CD8-positive, alpha-beta memory T cell (primary cell): Measurements from ENCODE around the gene ABLIM3. TPM values are rescaled to one million over a fixed set of nuclear protein-coding genes. Genes with fewer than 3 reads are reported as not detected.
"Not testable (repeated sequence)": the region's sequence is repeated elsewhere in the genome, so short reads cannot be mapped to it uniquely, and the experiment has no call there.

Experiments used
- CTCF ChIA-PET: fragments of 350-600 bp; sonication (Branson Sonifier 250); formaldehyde crosslinking; loops from one replicate; lab custom pipeline; 2021; ENCODE audit warnings: antibody characterized with exemption; lab: Charles Lee
- POLR2A ChIA-PET: fragments of 350-600 bp; sonication (Branson Sonifier 250); formaldehyde crosslinking; loops from one replicate; lab custom pipeline; 2021; ENCODE audit warnings: antibody characterized with exemption; lab: Charles Lee
- DNase-seq, 5 donors: peaks; one replicate each; pipeline versions ENCODE4 v3.0.0 to v3.0.0-alpha.2; 2020 to 2022; ENCODE audit warnings: mixed read lengths in 1 of 5
- H3K27ac ChIP-seq: one replicate; pipeline ENCODE4 v1.7.0; 2013; ENCODE audit warnings: low read depth, mild to moderate bottlenecking, low read length, moderate library complexity
- H3K27me3 ChIP-seq: 2 replicates; pipeline ENCODE4 v1.7.0; 2013; ENCODE audit warnings: low read length, mild to moderate bottlenecking; ENCODE audit not compliant: insufficient read depth, poor library complexity, severe bottlenecking
- H3K36me3 ChIP-seq: 2 replicates; pipeline ENCODE4 v1.7.0; 2013; ENCODE audit warnings: mild to moderate bottlenecking, low read length, moderate library complexity; ENCODE audit not compliant: insufficient read depth
- H3K4me1 ChIP-seq: 2 replicates; pipeline ENCODE4 v1.7.0; 2013; ENCODE audit warnings: mild to moderate bottlenecking, low read length, moderate library complexity; ENCODE audit not compliant: insufficient read depth
- H3K4me3 ChIP-seq: 2 replicates; pipeline ENCODE4 v1.7.0; 2013; ENCODE audit warnings: mild to moderate bottlenecking, low read length
- H3K9me3 ChIP-seq: 2 replicates; pipeline ENCODE4 v1.7.0; 2013; ENCODE audit warnings: mild to moderate bottlenecking, low read length
- H3K27ac Mint-ChIP-seq, 8 donors: one replicate each; pipeline ENCODE4 v1.8.0; 2020 to 2021; ENCODE audit warnings: mixed read lengths in 8 of 8, mild to moderate bottlenecking in 6 of 8, inconsistent platforms in 3 of 8, moderate library complexity in 3 of 8
- H3K27me3 Mint-ChIP-seq, 2 donors: one replicate each; pipeline ENCODE4 v1.8.0; 2020 to 2021; ENCODE audit warnings: mixed read lengths in 2 of 2, mild to moderate bottlenecking in 1 of 2, moderate library complexity in 1 of 2
- H3K36me3 Mint-ChIP-seq, 3 donors: one replicate each; pipeline ENCODE4 v1.8.0; 2020 to 2021; ENCODE audit warnings: mixed read lengths in 3 of 3, inconsistent platforms in 1 of 3, mild to moderate bottlenecking in 1 of 3
- H3K4me1 Mint-ChIP-seq, 3 donors: one replicate each; pipeline ENCODE4 v1.8.0; 2020 to 2021; ENCODE audit warnings: mixed read lengths in 3 of 3, inconsistent platforms in 1 of 3, mild to moderate bottlenecking in 1 of 3
- H3K4me3 Mint-ChIP-seq, 7 donors: one replicate each; pipeline ENCODE4 v1.8.0; 2020 to 2021; ENCODE audit warnings: mixed read lengths in 7 of 7, mild to moderate bottlenecking in 6 of 7, moderate library complexity in 4 of 7, inconsistent platforms in 2 of 7
- H3K9me3 Mint-ChIP-seq, 5 donors: one replicate each; pipeline ENCODE4 v1.8.0; 2020 to 2022; ENCODE audit warnings: mixed read lengths in 5 of 5, mild to moderate bottlenecking in 3 of 5, moderate library complexity in 2 of 5, inconsistent platforms in 1 of 5
- polyA plus RNA-seq: library from polyadenylated mRNA; unstranded; fragments of 300-500 nt; fragmentation: Illumina TruSeq; gene quantifications from one replicate; pipeline ENCODE4 v1.2.3, GENCODE V29; 2021
- total RNA-seq, 2 experiments: library from RNA; stranded (reverse); gene quantifications; one replicate each; pipeline ENCODE4 v1.2.3, GENCODE V29; 2021

ABLIM3 gene
- total and polyA plus RNA-seq, 3 experiments from 2014 or later, result 0.09 TPM; not detected in 2

GRCh38 chr5:149265068-149265465 lies 123.8 kb downstream of the ABLIM3 start:
- DNase-seq, result no peak
- H3K4me3 Mint-ChIP-seq, result no peak overlapping the region
- H3K27me3 Mint-ChIP-seq, result peaks cover 30 to 33% of the 10 kb centered on the region in 2 donors
- H3K4me1 Mint-ChIP-seq, result peaks cover 0 to 8% (median 6%) of the 10 kb centered on the region in 3 donors
- ChIA-PET CTCF (interaction anchor here (0.7 to 5.3 kb wide), 15 partner anchors 11 to 133 kb away, joined by 3 to 50 read pairs (median 4); partner anchors contain the start of gene ABLIM3), POLR2A (no interaction called here)
- no peak overlapping the region for H3K27ac Mint-ChIP-seq
- no peaks in the 10 kb centered on the region for H3K36me3 ChIP-seq
- no peaks in the 10 kb centered on the region for H3K27me3 ChIP-seq
- no peak overlapping the region for H3K27ac ChIP-seq
- peaks cover 0 to 9% (median 0%) of the 10 kb centered on the region in 3 donors for H3K36me3 Mint-ChIP-seq
- no peaks in the 10 kb centered on the region for H3K4me1 ChIP-seq
- H3K4me3 ChIP-seq, result no peak overlapping the region
- H3K9me3 Mint-ChIP-seq, result peaks cover 0 to 23% (median 13%) of the 10 kb centered on the region in 5 donors
- H3K9me3 ChIP-seq, result peaks cover 5% of the 10 kb centered on the region

GRCh38 chr5:149265597-149265996 lies 124.3 kb downstream of the ABLIM3 start:
- H3K4me1 Mint-ChIP-seq, result peaks cover 0 to 8% (median 6%) of the 10 kb centered on the region in 3 donors
- CTCF ChIA-PET, result interaction anchor here (0.7 to 5.3 kb wide), 12 partner anchors 11 to 134 kb away, joined by 3 to 50 read pairs (median 4); partner anchors contain the start of gene ABLIM3
- H3K36me3 Mint-ChIP-seq, result peaks cover 0 to 9% (median 0%) of the 10 kb centered on the region in 3 donors
- H3K27me3 Mint-ChIP-seq, result peaks cover 30 to 31% of the 10 kb centered on the region in 2 donors
- no peak for DNase-seq
- peaks cover 0 to 23% (median 13%) of the 10 kb centered on the region in 5 donors for H3K9me3 Mint-ChIP-seq
- Histone ChIP-seq H3K4me3 (no peak overlapping the region), H3K36me3 (no peaks in the 10 kb centered on the region), H3K27ac (no peak overlapping the region), H3K27me3 (no peaks in the 10 kb centered on the region), H3K4me1 (no peaks in the 10 kb centered on the region), H3K9me3 (peaks cover 5% of the 10 kb centered on the region)
- H3K27ac Mint-ChIP-seq, result no peak overlapping the region
- POLR2A ChIA-PET, result no interaction called here
- H3K4me3 Mint-ChIP-seq, result no peak overlapping the region

GRCh38 chr5:149267241-149267973 lies 126.1 kb downstream of the ABLIM3 start:
- Mint-ChIP-seq H3K27me3 (peaks cover 35 to 37% of the 10 kb centered on the region in 2 donors), H3K4me3 (no peak overlapping the region), H3K27ac (no peak overlapping the region), H3K36me3 (peaks cover 0 to 9% (median 0%) of the 10 kb centered on the region in 3 donors), H3K4me1 (peaks cover 10 to 15% (median 12%) of the 10 kb centered on the region in 3 donors), H3K9me3 (peaks cover 0 to 23% (median 13%) of the 10 kb centered on the region in 5 donors)
- peaks cover 5% of the 10 kb centered on the region for H3K9me3 ChIP-seq
- no peaks in the 10 kb centered on the region for H3K4me1 ChIP-seq
- H3K4me3 ChIP-seq, result no peak overlapping the region
- H3K27ac ChIP-seq, result no peak overlapping the region
- H3K27me3 ChIP-seq, result peaks cover 4% of the 10 kb centered on the region
- ChIA-PET CTCF (interaction anchor here (0.9 to 5.3 kb wide), 3 partner anchors 125 to 131 kb away, joined by 3 to 50 read pairs (median 18); partner anchors contain the start of gene ABLIM3), POLR2A (no interaction called here)
- DNase-seq, result no peak
- no peaks in the 10 kb centered on the region for H3K36me3 ChIP-seq

GRCh38 chr5:149268928-149269557 lies 127.8 kb downstream of the ABLIM3 start:
- peaks cover 0 to 9% (median 0%) of the 10 kb centered on the region in 3 donors for H3K36me3 Mint-ChIP-seq
- peaks cover 10 to 16% (median 12%) of the 10 kb centered on the region in 3 donors for H3K4me1 Mint-ChIP-seq
- CTCF ChIA-PET, result interaction anchor here (0.8 to 3.0 kb wide), 10 partner anchors 11 to 418 kb away, joined by 3 to 18 read pairs (median 4); partner anchors contain the start of gene ABLIM3
- POLR2A ChIA-PET, result no interaction called here
- no peak overlapping the region for H3K27ac ChIP-seq
- H3K27me3 Mint-ChIP-seq, result peaks cover 49 to 51% of the 10 kb centered on the region in 2 donors
- H3K27ac Mint-ChIP-seq, result no peak overlapping the region
- H3K9me3 Mint-ChIP-seq, result peaks cover 0 to 23% (median 13%) of the 10 kb centered on the region in 5 donors
- peaks cover 5% of the 10 kb centered on the region for H3K9me3 ChIP-seq
- no peak overlapping the region for H3K4me3 Mint-ChIP-seq
- H3K36me3 ChIP-seq, result no peaks in the 10 kb centered on the region
- peaks cover 5% of the 10 kb centered on the region for H3K27me3 ChIP-seq
- no peaks in the 10 kb centered on the region for H3K4me1 ChIP-seq
- DNase-seq, result peak in 2 of 5 donors; percentile 23 to 58
- H3K4me3 ChIP-seq, result no peak overlapping the region

- Histone ChIP-seq H3K27me3 (peaks cover 5% of the 10 kb centered on the region), H3K27ac (no peak overlapping the region), H3K4me1 (no peaks in the 10 kb centered on the region), H3K4me3 (no peak overlapping the region), H3K36me3 (no peaks in the 10 kb centered on the region), H3K9me3 (peaks cover 5% of the 10 kb centered on the region)
- POLR2A ChIA-PET, result no interaction called here
- Mint-ChIP-seq H3K4me3 (peak overlapping the region in 5 of 7 donors; percentile 38 to 59 (median 54)), H3K36me3 (peaks cover 0 to 9% (median 0%) of the 10 kb centered on the region in 3 donors), H3K4me1 (peaks cover 7 to 10% (median 7%) of the 10 kb centered on the region in 3 donors), H3K27ac (no peak overlapping the region), H3K27me3 (peaks cover 47 to 64% of the 10 kb centered on the region in 2 donors), H3K9me3 (peaks cover 0 to 23% (median 13%) of the 10 kb centered on the region in 5 donors)
- DNase-seq, result no peak
- CTCF ChIA-PET, result no interaction called here
Measured at GRCh38 chr5:149271195-149271715, 130.0 kb downstream of the ABLIM3 start.

GRCh38 chr5:149271716-149272563 lies 130.6 kb downstream of the ABLIM3 start, which contains the start of gene AFAP1L1:
Gene AFAP1L1, plus strand, starts transcription at chr5:149271859. Its CDS starts 110 bp downstream, at chr5:149271969.
- Histone ChIP-seq H3K27me3 (peaks cover 5% of the 10 kb centered on the region), H3K9me3 (peaks cover 5% of the 10 kb centered on the region), H3K27ac (no peak within 1 kb of the TSS), H3K36me3 (no peaks in the 10 kb centered on the region), H3K4me1 (no peaks in the 10 kb centered on the region), H3K4me3 (peak within 1 kb of the TSS; percentile 37)
- CTCF ChIA-PET, result no interaction called here
- Mint-ChIP-seq H3K27me3 (peaks cover 47 to 69% of the 10 kb centered on the region in 2 donors), H3K27ac (peak within 1 kb of the TSS in 2 of 8 donors; percentile 3 to 14), H3K4me3 (peak within 1 kb of the TSS; percentile 65 to 88 (median 82)), H3K36me3 (peaks cover 0 to 9% (median 0%) of the 10 kb centered on the region in 3 donors), H3K9me3 (peaks cover 0 to 23% (median 13%) of the 10 kb centered on the region in 5 donors), H3K4me1 (peaks cover 7 to 10% (median 7%) of the 10 kb centered on the region in 3 donors)
- peak in 1 of 5 donors; percentile 30 for DNase-seq
- POLR2A ChIA-PET, result no interaction called here

GRCh38 chr5:149272781-149273180 lies 131.5 kb downstream of the ABLIM3 start:
- H3K27me3 ChIP-seq, H3K4me3 ChIP-seq, H3K27ac ChIP-seq, POLR2A ChIA-PET, DNase-seq, H3K36me3 ChIP-seq, CTCF ChIA-PET, H3K4me1 ChIP-seq, H3K27ac Mint-ChIP-seq, H3K36me3 Mint-ChIP-seq, H3K9me3 ChIP-seq: not testable (repeated sequence)
- Mint-ChIP-seq H3K4me1 (peaks cover 7 to 10% (median 7%) of the 10 kb centered on the region in 3 donors), H3K27me3 (peaks cover 45 to 63% of the 10 kb centered on the region in 2 donors), H3K4me3 (peak overlapping the region in 3 of 7 donors; percentile 29 to 83 (median 80)), H3K9me3 (peaks cover 0 to 15% (median 13%) of the 10 kb centered on the region in 5 donors)
